ENCODE measurements around the gene EZR. TPM values are rescaled to one million over a fixed set of nuclear protein-coding genes. Genes with fewer than 3 reads are reported as not detected.

Gene EZR
- total RNA-seq, 1 experiment from 2014 or later = 375 TPM

DNA sequence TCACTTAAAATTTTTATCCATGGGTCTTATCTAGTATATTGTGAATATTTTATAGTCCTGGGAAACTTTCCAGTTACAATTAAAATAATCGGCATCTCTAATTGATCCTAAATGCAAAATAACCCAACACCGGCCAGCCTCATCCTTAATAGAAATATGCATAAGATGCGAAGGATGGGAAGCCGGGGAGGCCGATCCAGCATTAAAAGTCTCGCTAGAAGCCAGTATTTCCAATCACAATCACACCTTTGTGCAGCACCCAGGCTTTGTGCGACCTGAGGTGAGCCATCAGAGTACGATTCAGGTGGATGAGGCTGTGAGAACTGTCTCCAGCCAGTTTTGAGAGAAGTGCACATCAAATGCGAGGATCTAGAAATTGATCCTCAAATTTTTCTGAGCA, 65.4 kb downstream of the EZR start:
- Histone ChIP-seq H2BK5ac (ENCODE audit: insufficient read length, low read length) (no peak overlapping the region), H3K4ac (ENCODE audit: low read depth, low read length) (no peak overlapping the region), H3T11ph (ENCODE audit: low read length) (no peak overlapping the region), H4K20me1 (ENCODE audit: control insufficient read depth, insufficient read depth, insufficient read length) (no peaks in the 10 kb centered on the region), H2AK5ac (ENCODE audit: insufficient read length, low read length) (no peak overlapping the region), H2AFZ (ENCODE audit: low read length) (no peak overlapping the region), H3K27me3 (ENCODE audit: insufficient read depth, low read length) (no peaks in the 10 kb centered on the region; the same call in 1 of the 2 replicates), H3K27ac (ENCODE audit: insufficient read length, low read depth, low read length) (no peak overlapping the region), H4K91ac (ENCODE audit: insufficient read length, low read depth, low read length) (no peak overlapping the region), H3K79me2 (ENCODE audit: insufficient read depth, low read length) (no peaks in the 10 kb centered on the region), H3K9me3 (ENCODE audit: control insufficient read depth, low read depth, low read length) (no peaks in the 10 kb centered on the region), H3K9ac (ENCODE audit: extremely low read depth, insufficient read length, low read length) (no peak overlapping the region), H4K8ac (replicated peaks; ENCODE audit: insufficient read length, low read depth, low read length) (no peak overlapping the region), H3K4me2 (ENCODE audit: insufficient read depth, insufficient read length, low read length) (no peak overlapping the region), H3K23ac (ENCODE audit: insufficient read length, low read depth, low read length) (no peak overlapping the region), H2BK120ac (ENCODE audit: low read depth, low read length, poor library complexity, severe bottlenecking) (no peak overlapping the region), H3K23me2 (ENCODE audit: insufficient read length, low read depth, low read length, poor library complexity, severe bottlenecking) (no peaks in the 10 kb centered on the region), H3K14ac (ENCODE audit: insufficient read depth, low read length) (no peak overlapping the region), H3K18ac (ENCODE audit: insufficient read length, low read depth, low read length) (no peak overlapping the region), H2BK12ac (ENCODE audit: insufficient read length, low read depth, low read length) (no peak overlapping the region), H2BK15ac (ENCODE audit: low read depth, low read length) (no peak overlapping the region), H3K79me1 (ENCODE audit: insufficient read depth, low read depth, low read length, poor library complexity, severe bottlenecking) (no peaks in the 10 kb centered on the region), H2BK20ac (ENCODE audit: low read depth, low read length, poor library complexity, severe bottlenecking) (no peak overlapping the region), H3K56ac (ENCODE audit: insufficient read length, low read depth, low read length) (no peak overlapping the region), H4K5ac (ENCODE audit: insufficient read length, low read depth, low read length) (no peak overlapping the region), H3K4me1 (ENCODE audit: insufficient read depth, low read length) (peaks cover 3% of the 10 kb centered on the region; the same call in 1 of the 2 replicates)
- Mint-ChIP-seq H3K27me3 (ENCODE audit: low read depth) (peaks cover 4% of the 10 kb centered on the region; the same call in 1 of the 2 replicates), H3K36me3 (ENCODE audit: insufficient read depth in 1 of 3, low read depth in 3 of 3) (no peaks in the 10 kb centered on the region), H3K27ac (no peak overlapping the region), H3K9me3 (no peaks in the 10 kb centered on the region), H3K4me1 (peaks cover 28 to 30% of the 10 kb centered on the region in 2 experiments), H3K4me3 (no peak overlapping the region)
- no CpG with 5 or more reads among the region's 9 CpGs for WGBS (ENCODE audit: extremely low coverage, insufficient read length, low lambda C conversion rate)
- TF ChIP-seq, protein P1, sequence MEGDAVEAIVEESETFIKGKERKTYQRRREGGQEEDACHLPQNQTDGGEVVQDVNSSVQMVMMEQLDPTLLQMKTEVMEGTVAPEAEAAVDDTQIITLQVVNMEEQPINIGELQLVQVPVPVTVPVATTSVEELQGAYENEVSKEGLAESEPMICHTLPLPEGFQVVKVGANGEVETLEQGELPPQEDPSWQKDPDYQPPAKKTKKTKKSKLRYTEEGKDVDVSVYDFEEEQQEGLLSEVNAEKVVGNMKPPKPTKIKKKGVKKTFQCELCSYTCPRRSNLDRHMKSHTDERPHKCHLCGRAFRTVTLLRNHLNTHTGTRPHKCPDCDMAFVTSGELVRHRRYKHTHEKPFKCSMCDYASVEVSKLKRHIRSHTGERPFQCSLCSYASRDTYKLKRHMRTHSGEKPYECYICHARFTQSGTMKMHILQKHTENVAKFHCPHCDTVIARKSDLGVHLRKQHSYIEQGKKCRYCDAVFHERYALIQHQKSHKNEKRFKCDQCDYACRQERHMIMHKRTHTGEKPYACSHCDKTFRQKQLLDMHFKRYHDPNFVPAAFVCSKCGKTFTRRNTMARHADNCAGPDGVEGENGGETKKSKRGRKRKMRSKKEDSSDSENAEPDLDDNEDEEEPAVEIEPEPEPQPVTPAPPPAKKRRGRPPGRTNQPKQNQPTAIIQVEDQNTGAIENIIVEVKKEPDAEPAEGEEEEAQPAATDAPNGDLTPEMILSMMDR (conservative IDR thresholded peaks at IDR 0.05) = no peak
- no peak for DNase-seq
